ENCODE data around the gene EIF4H. TPM values are rescaled to one million over a fixed set of nuclear protein-coding genes. Genes with fewer than 3 reads are reported as not detected.

Gene EIF4H
- total RNA-seq, 1 donor: 295 TPM

GRCh38 chr7:74240482-74240881 is 66.3 kb downstream of the EIF4H start:
- Histone ChIP-seq H3K79me2 (ENCODE audit: insufficient read depth, low read length) (no peaks in the 10 kb centered on the region), H3K27me3 (ENCODE audit: insufficient read depth, low read length) (no peaks in the 10 kb centered on the region), H3K4me1 (ENCODE audit: insufficient read depth, low read length) (no peaks in the 10 kb centered on the region), H2AFZ (ENCODE audit: low read length) (no peak overlapping the region), H3K9me3 (ENCODE audit: low read depth, low read length) (no peaks in the 10 kb centered on the region), H4K20me1 (ENCODE audit: insufficient read depth, low read length) (no peaks in the 10 kb centered on the region), H3K36me3 (ENCODE audit: insufficient read depth, low read length) (peaks cover 56% of the 10 kb centered on the region), H3K4me2 (ENCODE audit: insufficient read depth, low read length) (no peak overlapping the region), H3K4me3 (ENCODE audit: insufficient read depth, low read length) (no peak overlapping the region), H3K27ac (ENCODE audit: low read depth, low read length) (no peak overlapping the region)
- no peak for DNase-seq (ENCODE audit: insufficient read length, low spot score, missing footprints)
- TF ChIP-seq CTCF (IDR thresholded peaks at IDR 0.05; ENCODE audit: extremely low read depth, low read depth, low read length): no peak

- H3K4me1 ChIP-seq (ENCODE audit: insufficient read depth, low read length): no peaks in the 10 kb centered on the region
- no peak overlapping the region for H3K4me3 ChIP-seq (ENCODE audit: insufficient read depth, low read length)
- peaks cover 51% of the 10 kb centered on the region for H3K36me3 ChIP-seq (ENCODE audit: insufficient read depth, low read length)
- no peak for TF ChIP-seq CTCF (IDR thresholded peaks at IDR 0.05; ENCODE audit: extremely low read depth, low read depth, low read length)
- no peak overlapping the region for H2AFZ ChIP-seq (ENCODE audit: low read length)
- H3K27ac ChIP-seq (ENCODE audit: low read depth, low read length): no peak overlapping the region
- no peaks in the 10 kb centered on the region for H3K79me2 ChIP-seq (ENCODE audit: insufficient read depth, low read length)
- DNase-seq (ENCODE audit: insufficient read length, low spot score, missing footprints): no peak
- no peaks in the 10 kb centered on the region for H3K9me3 ChIP-seq (ENCODE audit: low read depth, low read length)
- H4K20me1 ChIP-seq (ENCODE audit: insufficient read depth, low read length): no peaks in the 10 kb centered on the region
- no peaks in the 10 kb centered on the region for H3K27me3 ChIP-seq (ENCODE audit: insufficient read depth, low read length)
- no peak overlapping the region for H3K4me2 ChIP-seq (ENCODE audit: insufficient read depth, low read length)
These were observed 67.9 kb downstream of the EIF4H start for GRCh38 chr7:74242122-74242443.

- no peak for DNase-seq (ENCODE audit: insufficient read length, low spot score, missing footprints)
- no peaks in the 10 kb centered on the region for H3K4me1 ChIP-seq (ENCODE audit: insufficient read depth, low read length)
- no peak overlapping the region for H2AFZ ChIP-seq (ENCODE audit: low read length)
- no peak overlapping the region for H3K4me3 ChIP-seq (ENCODE audit: insufficient read depth, low read length)
- H3K27me3 ChIP-seq (ENCODE audit: insufficient read depth, low read length): no peaks in the 10 kb centered on the region
- TF ChIP-seq CTCF (IDR thresholded peaks at IDR 0.05; ENCODE audit: extremely low read depth, low read depth, low read length): no peak
- H4K20me1 ChIP-seq (ENCODE audit: insufficient read depth, low read length): no peaks in the 10 kb centered on the region
- peaks cover 46% of the 10 kb centered on the region for H3K36me3 ChIP-seq (ENCODE audit: insufficient read depth, low read length)
- no peak overlapping the region for H3K27ac ChIP-seq (ENCODE audit: low read depth, low read length)
- H3K4me2 ChIP-seq (ENCODE audit: insufficient read depth, low read length): no peak overlapping the region
- H3K9me3 ChIP-seq (ENCODE audit: low read depth, low read length): no peaks in the 10 kb centered on the region
- H3K79me2 ChIP-seq (ENCODE audit: insufficient read depth, low read length): peaks cover 2% of the 10 kb centered on the region
These were observed 72.3 kb downstream of the EIF4H start for GRCh38 chr7:74246497-74246896.

Small RNAs within 50 kb of the gene (small RNA-seq; reads per million reads assigned to genes)
- gene MIR590: 143 reads per million, percentile 97 among the genes with 10 or more reads in this experiment

Other genes with a start within 250 kb of the EIF4H start
- gene ELN, start 146.2 kb upstream of the EIF4H start, total RNA-seq: 69.1 and 113 TPM in 2 replicates
- 46.7 and 48.9 TPM in 2 replicates for gene LIMK1, start 90.6 kb upstream of the EIF4H start, total RNA-seq
- gene LAT2, start 35.6 kb downstream of the EIF4H start, total RNA-seq: 0.29 and 0.36 TPM in 2 replicates
- gene RFC2, start 80.0 kb downstream of the EIF4H start, total RNA-seq: 12.3 and 13.0 TPM in 2 replicates
- 58.3 and 70.9 TPM in 2 replicates for gene CLIP2, start 115.1 kb downstream of the EIF4H start, total RNA-seq

All from osteoblast (primary cell).